ENCODE measurements around the gene KCNMA1. TPM values are rescaled to one million over a fixed set of nuclear protein-coding genes. Genes with fewer than 3 reads are reported as not detected.
"Not testable (repeated sequence)": the region's sequence is repeated elsewhere in the genome, so short reads cannot be mapped to it uniquely, and the experiment has no call there.

KCNMA1 gene
- total RNA-seq, 1 donor from 2014 or later: 6.7 TPM

DNA sequence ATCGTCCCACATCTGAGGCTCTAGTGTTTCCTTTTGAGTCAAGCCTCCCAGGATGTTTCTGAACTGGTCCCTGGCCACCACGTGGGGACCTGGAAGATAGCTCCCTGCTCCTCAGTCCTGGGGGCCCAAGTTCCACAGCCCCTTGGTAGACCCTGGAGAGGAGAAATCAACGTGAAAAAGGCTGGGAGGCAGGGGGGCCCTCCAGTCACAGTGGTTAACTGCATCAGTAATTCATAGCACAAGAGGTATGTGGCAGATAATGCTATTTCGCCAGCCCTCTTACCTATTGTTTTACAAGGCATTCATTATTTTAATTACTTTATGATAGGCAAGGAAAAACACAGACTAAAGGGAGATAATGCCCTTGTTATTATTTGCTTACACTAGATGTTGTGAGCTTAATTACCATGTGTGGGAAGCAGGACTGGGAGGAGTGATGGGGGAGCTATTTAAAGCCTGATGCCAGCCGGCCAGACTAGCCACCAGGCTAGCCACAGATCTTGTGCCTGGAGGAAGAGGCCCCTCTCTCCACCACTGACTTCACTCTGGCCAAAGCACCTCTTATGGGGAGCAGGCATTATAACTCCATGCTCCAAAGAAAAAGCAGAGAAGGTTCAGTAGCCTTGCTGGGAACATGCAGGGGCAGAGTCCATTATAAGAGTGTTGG is 230.7 kb downstream of the KCNMA1 start:
- no peak for DNase-seq (ENCODE audit: extremely low read depth, low read depth, low spot score)

DNA sequence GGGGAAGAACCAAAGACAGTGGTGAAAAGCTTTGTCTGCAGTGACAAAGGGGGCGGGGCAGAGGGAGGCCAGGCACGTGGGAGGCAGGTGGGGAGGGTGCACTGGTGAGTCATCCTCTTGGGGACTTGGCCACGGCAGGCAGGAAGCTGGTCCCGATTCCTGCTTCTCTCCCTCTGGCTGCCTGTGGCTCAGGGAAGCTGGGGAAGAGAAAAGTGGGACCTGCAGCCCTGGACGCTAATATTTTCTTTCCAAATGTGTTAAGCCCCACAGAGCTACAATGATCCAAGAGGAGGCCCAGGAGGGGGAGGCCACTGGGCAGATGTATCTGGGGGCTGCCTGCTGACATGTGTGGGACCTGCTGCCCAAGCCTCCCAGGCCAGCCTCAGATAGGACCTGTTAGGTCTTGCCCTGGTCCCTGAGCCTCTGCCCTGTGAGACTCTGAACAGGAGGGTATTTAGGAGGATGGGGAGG is 231.8 kb downstream of the KCNMA1 start:
- DNase-seq (ENCODE audit: extremely low read depth, low read depth, low spot score): no peak

DNA sequence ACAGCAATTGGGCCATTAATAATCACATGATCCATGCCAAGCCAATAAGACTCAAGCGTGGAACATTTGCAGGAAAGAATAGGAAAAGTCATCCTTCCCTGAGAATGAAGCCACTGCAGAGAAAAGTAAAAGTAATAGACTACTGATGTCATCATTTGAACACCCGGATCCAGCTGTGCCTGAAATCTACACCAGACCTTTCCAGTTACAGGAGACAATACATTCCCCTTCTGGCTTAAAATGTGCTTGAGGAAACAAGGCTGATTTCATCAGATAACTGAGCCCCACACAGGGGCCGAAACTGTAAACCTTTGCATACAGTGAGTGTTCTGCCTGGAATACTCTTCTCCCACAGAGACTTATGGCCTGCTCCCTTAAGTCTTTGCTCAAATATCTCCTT is 232.8 kb downstream of the KCNMA1 start:
- DNase-seq (ENCODE audit: extremely low read depth, low read depth, low spot score): no peak

DNA sequence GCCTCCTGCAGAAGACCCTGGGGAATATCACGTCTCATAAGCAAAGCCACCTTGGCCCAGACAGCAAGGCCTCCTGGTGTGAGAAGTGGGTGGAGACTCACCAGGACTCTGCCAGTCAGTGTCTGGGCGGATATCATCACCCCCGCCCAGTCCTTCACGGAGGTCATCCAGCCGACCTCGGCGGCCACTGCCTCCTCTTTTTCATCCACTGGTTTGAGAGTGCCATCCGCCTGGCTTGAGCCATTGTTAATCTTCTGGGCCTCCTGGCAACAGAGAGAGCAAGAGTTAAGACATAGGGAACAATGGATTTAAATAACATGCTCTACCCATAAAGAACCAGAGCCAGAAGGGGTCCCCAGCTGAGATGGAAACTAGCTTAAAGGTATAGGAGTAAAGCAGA is 233.8 kb downstream of the KCNMA1 start:
- no peak for DNase-seq (ENCODE audit: extremely low read depth, low read depth, low spot score)

DNA sequence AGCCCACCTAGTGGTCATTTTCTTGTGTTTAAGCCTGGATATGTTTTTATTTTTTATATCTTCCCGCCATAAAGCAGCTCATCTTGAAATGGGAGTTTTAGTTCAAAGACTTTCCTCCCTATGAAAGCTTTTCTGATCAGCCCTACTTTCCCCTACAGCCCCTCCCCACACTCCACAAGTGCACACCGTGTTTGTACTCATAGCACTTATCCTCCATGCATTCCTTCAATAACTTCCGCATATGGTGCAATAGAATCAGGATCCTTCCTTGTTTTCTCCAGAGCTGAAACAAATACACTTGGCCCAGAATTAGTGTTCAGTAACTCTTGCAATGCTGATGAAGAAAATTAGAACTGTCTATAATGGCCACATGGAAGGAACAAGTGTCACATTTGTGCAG is 235.9 kb downstream of the KCNMA1 start:
- DNase-seq (ENCODE audit: extremely low read depth, low read depth, low spot score): no peak

DNA sequence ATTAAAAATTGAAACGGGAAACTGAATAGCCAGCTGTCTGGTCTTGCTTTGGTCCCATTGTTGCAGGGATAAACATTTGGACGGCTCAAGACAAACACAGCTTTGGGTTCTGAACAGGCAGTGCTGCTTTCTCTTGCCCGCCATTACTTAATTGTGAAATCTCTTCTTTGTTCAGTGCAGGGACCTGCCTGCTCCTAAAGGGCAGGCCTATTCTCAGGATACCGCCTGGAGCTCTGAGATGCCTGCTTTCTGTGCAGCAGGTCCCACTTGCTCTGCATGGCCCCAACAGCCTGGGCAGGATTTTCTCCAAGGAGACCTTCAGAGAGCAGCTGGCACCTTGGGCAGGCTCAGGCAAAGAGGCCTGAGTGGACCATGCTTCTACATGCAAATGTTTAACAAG is 237.6 kb downstream of the KCNMA1 start:
- DNase-seq (ENCODE audit: extremely low read depth, low read depth, low spot score): no peak

DNA sequence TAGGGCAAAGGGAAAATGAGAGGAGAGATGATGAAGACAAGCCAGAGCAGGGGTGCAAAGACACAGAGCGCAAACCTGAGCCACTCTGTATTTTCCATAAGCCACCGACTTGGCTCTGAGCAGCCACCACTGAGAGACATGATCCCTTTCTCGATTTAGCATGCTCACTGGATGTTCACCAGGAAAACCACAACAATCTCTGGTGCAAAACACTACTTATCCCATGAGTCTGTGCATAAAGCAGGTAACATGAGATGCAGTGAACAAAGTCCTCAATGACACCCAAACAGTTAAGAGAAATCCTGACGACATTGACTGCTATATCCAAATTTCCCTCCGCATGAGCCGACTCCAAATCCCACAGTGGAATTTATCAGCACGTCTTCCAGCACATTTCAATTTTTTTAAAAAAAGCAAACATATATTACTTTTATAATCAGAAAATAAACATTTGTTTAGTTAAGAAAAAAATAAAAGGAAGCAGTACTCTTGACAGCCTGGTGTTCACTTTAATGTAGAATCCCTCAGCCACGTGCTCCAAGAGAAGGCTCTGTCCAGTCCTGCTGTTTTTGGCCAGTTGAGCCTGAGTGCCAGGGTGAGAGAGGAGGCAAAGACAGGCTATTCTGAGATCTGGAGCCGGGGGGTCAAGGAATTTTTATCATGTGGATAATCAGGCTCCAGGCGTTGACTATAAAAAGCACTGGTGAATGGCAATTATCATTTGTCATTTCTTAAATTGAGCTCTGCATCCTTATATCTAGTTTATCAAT is 238.4 kb downstream of the KCNMA1 start:
- DNase-seq (ENCODE audit: extremely low read depth, low read depth, low spot score): no peak

DNA sequence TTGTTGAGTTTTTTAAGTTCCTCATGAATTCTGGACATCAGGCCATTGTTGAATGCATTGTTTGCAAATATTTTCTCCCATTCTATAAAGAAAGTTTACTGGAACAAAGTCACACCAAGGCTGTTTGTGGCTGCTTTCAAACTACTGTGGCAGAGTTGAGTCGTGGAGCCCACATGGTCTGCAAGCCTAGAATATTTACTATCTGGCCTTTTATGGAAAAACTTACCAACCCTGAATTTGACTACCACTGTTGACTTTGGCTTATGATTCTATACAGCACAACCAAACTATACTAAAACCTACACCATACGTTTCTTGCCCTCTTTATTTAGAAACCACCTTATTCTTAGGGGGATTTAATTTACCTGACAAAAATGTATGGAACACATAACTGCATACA is 239.1 kb downstream of the KCNMA1 start:
- DNase-seq (ENCODE audit: extremely low read depth, low read depth, low spot score): no peak

DNA sequence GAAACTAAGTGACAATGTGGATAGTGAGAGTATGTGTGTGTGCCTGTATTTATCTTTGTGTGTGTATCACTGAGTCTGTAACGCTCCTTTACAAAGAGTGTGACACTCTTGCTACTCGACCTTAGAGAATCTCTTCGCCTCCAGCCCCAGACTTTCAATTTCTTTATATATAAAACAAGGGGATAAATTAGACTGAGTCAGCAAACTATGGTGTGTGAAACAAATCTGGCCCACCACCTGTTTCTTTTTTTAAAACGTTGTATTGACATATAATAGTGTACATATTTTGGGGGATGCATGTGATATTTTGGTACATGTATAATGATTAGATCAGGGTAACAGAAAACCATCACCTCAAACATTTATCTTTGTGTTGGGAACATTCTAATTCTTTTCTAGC is 240.5 kb downstream of the KCNMA1 start:
- DNase-seq (ENCODE audit: extremely low read depth, low read depth, low spot score): no peak

DNA sequence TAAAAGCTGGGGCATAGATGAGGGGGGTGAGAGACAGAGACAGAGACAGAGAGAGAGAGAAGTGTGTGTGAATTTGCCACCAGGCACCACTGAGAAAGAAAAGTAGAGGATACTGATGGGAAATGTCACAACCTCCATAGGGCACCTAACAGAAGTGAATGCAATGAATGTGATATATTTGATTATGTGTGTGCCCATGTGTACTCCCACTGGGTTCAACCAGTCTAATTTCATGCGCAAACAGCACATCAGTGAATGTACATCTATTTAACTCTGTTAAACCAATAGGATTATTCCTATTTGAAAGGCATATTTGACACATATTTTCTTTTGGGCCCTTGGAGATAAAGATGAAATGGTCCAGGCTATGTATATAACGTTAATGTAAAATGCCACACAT is 241.3 kb downstream of the KCNMA1 start:
- DNase-seq (ENCODE audit: extremely low read depth, low read depth, low spot score): no peak

DNA sequence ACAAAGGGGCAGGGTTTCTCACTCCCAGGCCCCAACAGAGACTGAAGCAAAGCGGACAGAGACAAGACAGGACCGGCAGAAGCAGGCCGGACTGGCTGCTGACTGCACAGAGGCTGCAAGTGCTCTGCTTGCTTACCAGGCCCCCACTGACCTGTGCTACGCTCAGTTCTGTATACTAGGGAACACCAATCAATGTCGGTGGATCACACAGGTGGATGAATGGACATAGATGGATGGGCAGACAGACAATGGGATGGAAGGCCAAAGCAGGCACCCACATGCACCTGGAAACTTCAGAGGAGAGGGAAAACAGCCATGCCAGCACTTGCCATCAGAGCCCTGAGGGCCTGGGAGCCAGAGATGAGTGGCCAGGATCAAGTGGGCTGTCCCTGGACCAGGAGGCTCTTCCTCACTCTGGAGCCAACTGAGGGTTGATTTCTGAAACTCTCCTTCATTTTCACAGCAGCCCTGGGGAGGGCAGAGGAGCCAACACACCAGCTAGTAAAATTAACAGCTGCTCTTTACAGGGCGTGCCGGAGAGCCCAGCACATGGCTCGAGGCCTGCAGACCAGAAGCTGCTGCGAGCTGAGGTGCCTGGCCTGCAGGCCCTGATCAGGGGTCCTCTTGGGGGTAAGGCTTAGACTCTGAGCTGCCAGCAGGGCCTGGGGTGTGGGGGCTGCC is 243.6 kb downstream of the KCNMA1 start:
- no peak for DNase-seq (ENCODE audit: extremely low read depth, low read depth, low spot score)

DNA sequence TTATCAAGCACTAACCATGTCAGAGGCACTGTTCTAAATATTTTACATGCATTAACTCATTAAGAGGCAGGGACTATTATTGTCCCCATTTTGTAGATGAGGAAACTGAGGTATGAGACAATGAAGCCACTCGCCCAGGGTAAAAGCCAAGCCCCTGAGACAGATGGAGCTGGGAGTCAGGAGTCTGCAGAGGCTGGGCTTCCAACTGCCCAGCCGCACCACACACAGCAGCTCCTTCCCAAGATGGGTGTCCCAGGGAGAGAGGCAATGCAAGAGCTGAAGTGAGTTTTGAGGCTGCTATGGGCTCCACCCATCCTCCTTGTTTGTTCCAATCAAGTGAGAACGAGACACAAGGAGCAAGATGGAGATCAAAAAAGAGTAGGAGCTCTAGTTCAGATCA is 244.2 kb downstream of the KCNMA1 start:
- no peak for DNase-seq (ENCODE audit: extremely low read depth, low read depth, low spot score)

DNA sequence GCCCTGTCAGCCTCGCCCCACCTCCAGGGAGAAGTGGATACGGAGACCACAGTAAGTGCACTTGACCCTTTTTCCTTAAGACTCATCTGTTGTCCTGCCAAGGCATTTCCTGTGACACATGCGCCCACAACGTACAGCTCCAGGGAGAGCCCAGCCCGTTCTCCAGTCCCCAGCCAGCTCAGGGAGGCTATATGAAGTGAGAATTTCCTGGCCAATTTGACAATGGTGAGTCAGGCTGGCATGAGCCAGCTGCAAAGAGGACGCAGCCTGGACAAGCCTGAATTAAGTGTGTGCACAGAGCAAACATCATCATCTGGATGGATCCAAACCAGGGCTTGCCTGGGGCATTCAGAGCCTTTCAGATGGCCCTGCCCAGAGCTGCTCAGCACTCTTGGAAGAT is 244.8 kb downstream of the KCNMA1 start:
- DNase-seq (ENCODE audit: extremely low read depth, low read depth, low spot score): peak; percentile 81

DNA sequence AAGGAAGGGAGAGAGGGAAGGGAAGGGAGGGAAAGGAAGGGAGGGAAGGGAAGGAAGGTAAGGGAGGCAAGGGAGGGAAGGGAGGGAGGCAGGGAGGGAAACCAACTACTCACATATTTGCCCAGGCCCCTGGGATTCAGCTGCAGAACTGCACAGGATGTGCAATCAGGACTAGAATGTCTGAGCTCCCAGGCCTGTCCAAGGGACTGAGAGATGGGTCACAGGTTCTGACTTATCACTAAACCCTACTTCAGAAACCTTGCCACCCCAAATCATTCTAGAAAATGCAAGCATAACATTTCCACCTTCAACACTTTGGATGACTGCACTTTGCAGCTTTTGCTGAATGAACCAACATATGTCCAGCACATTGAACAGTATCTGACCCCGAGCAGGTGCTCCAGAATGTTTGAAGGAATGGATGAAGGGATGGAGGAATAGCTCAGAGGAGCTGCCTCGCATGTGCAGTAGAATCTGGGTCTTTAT is 245.3 kb downstream of the KCNMA1 start:
- DNase-seq (ENCODE audit: extremely low read depth, low read depth, low spot score): no peak

DNA sequence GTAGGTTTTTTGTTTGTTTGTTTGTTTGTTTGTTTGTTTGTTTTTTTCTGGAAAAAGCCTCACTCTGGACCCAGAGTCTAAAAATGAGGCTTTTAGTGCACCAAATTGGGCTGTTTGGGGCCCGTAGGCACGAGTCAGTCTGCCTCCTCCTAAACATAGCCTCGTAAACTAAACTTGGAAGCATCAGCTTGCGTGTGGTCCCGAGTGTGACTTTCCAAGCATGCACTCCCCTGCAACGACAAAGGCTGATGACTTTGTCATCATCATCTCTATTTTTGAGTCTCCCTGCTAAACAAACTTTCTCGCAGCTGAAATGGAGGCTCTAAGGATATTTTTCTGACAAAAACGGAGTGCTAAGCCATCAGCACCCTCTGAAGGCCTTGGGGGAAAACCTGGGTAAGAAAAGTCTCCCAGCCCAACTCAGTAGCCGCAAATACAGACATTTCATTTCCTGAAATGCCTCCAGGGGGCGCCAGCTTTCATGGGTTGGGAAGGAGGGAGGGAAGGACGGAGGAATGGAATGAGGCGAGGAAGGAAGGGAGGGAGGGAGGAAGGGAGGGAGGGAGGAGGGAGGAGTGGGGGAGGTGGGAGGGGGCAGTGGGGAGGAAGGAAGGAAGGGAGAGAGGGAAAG is 245.9 kb downstream of the KCNMA1 start:
- no peak for DNase-seq (ENCODE audit: extremely low read depth, low read depth, low spot score)

DNA sequence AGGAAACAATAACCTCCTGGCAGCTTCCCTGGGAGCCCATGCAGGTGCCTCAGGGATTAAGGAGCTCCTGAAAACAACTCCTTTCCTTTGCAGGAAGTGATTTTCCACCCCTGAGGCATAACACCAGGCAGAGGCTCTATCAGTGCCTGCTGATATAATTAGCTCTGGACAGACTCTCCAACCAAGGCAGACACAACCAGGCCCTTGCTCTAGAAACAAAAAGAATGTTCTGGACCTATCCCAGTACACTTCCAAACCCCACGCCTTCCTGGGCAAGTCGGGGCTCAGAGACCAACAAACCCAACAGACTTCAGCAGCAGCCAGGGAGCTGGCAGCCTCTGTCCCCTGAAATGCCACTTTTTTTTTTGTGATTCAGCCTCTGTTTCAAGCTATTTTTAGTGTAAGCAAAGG is 247.1 kb downstream of the KCNMA1 start:
- no peak for DNase-seq (ENCODE audit: extremely low read depth, low read depth, low spot score)

DNA sequence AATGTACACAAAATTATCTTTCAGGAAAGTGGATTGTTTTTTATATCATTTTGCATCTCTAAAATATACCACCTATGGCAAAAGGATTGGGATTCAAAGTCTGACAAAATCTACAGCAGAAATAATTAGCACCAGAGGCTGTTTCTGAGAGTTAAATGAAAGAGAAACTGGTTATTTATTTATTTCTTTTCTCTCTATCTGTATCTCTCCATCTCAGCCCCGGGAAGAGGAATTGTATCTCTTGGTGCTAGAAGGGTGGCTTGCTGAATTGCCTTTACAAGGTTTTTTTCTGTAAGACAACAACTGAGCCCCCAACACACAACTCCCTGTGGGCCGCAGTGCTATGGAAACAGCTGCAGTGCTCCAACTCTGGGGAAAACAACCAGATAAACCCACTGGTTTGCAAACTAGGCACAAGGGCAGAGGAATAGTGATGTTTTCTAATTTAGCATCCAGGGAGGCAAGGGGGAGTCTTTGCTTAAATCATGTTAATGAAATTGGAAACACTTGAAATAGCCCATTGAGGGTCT is 249.0 kb downstream of the KCNMA1 start:
- DNase-seq (ENCODE audit: extremely low read depth, low read depth, low spot score): no peak

DNA sequence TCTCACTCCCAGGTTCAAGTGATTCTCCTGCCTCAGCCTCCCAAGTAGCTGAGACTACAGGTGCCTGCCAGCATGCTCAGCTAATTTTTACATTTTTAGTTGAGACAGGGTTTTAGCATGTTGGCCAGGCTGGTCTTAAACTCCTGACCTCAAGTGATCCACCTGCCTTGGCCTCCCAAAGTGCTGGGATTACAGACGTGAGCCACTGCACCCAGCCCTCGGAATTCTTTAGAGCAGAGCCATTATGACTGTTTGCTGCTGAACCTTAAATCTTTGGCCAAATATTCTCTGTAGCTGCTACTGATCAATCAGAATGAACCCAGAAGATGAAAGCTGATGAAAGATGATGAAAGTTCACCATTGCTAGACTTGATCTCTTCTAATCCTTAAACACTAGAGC is 249.9 kb downstream of the KCNMA1 start:
- DNase-seq (ENCODE audit: extremely low read depth, low read depth, low spot score): not testable (repeated sequence)

DNA sequence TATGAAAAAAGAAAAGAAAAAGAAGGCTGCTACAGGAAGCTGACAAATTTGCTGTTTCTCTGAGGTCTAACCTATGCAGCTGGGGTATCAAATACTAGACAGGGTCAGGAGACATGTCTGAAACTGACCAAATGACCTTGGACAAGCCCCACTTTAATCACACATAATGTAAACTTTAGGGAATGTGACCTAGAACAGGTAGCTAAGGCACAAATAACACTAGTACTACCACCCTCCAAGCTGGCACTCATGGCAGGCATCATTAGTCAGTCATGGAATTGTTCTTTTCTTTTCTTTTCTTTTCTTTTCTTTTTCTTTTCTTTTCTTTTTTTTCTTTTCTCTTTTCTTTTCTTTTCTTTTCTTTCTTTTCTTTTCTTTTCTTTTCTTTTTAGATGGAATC is 250.4 kb downstream of the KCNMA1 start:
- DNase-seq (ENCODE audit: extremely low read depth, low read depth, low spot score): no peak

DNA sequence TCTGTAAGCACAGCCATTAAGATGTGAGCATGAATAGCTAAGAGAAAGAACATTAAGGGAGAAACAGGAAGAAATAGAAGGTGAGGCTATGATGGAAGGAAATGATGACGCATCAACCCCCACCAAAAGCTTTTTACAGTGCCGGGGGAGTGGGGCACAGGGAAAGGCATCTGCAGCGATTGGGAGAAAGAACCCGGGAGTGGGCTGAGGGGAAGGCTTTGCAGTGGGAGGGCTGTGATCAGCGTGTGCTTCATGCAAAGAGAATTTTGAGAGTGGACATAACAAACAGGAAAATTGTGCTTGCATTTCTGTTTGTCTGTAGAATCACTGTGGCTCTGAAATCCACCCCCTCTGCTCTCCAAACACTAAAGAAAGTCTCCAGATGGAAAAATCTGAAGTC is 250.8 kb downstream of the KCNMA1 start:
- DNase-seq (ENCODE audit: extremely low read depth, low read depth, low spot score): no peak

DNA sequence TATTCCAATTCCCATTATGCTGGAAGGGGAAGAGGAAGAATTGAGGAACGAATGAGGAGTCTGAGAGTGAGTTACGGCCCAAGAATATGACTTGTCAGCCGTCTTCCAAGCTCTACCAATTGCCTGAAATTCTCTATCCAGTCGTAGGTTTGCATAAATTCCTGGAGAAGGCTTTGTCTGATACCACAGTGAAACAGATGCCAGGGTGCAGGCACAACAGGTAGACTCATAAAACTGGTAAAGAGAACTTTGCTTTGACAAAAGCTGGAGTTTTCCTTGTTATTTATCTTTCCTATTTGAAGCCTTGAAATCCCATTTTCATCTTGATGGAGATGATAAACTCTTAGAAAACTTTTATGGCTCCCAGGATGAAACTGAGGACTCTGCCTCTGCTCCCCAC is 251.2 kb downstream of the KCNMA1 start:
- no peak for DNase-seq (ENCODE audit: extremely low read depth, low read depth, low spot score)

Measured in glomerular endothelial cell (primary cell).